ENCODE measurements around the gene ETV4.

- TF ChIP-seq CTCF (IDR thresholded peaks at IDR 0.05) (no peak), POLR2A (IDR thresholded peaks at IDR 0.05) (no peak)
Observed at GRCh38 chr17:43574896-43575525, 28.9 kb upstream of the ETV4 start.

Data from thyroid gland (tissue), 4 donors.